Gastrocnemius medialis (tissue), 4 donors: ENCODE results near the gene MEGF11.
"Not testable (repeated sequence)": the region's sequence is repeated elsewhere in the genome, so short reads cannot be mapped to it uniquely, and the experiment has no call there.

Source experiments
- CTCF ChIP-seq, 5 experiments: fragments of 450-650 bp in 3 of 5; fragments of 200-600 bp in 2 of 5; sonication (generic) in 2 of 5; IDR thresholded peaks in 4 of 5; conservative IDR thresholded peaks in 1 of 5; 1 replicate in 4 of 5; 2 replicates in 1 of 5; pipeline ENCODE4 v1.5.1; 2016 to 2019; ENCODE audit warnings: antibody characterized with exemption in 5 of 5, mild to moderate bottlenecking in 3 of 5, moderate library complexity in 3 of 5
- POLR2A ChIP-seq, 2 donors: fragments of 450-650 bp; IDR thresholded peaks; one replicate each; pipeline ENCODE4 v1.6.1; 2017; ENCODE audit warnings: antibody characterized with exemption in 2 of 2, mild to moderate bottlenecking in 2 of 2, moderate library complexity in 2 of 2

GRCh38 chr15:65976196-65976595 is 277.4 kb downstream of the MEGF11 start:
- TF ChIP-seq CTCF (IDR thresholded peaks at IDR 0.05 in 4 of 5, conservative IDR thresholded peaks at IDR 0.05 in 1 of 5); POLR2A (IDR thresholded peaks at IDR 0.05): not testable (repeated sequence)
